Measurements from ENCODE around the gene FKBP1A.
A peak's percentile ranks its signal among the peaks of the same experiment; 100 is the strongest.

The FKBP1A gene

DNA sequence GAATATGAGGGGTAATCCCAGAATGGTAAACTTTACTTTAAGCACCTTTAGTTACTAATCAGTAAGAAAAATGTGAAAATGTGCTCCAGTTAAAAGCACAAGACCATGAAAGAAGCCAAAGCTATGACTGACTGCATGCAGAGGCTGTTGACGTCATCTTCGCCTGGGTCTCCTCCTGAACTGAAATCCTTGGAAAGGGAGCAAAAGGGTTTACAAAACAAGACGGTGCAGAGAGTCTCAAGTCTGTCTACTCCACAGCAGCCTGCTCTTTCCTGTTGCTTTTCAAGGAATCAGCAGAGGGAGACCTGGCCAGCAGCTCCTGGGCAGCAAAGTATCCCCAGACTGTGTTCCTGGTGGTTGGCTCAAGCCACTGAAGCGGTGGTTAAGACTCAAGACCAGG lies 10.2 kb downstream of the FKBP1A start:
- no peak for DNase-seq

- DNase-seq = peak; percentile 67
These were observed 10.9 kb downstream of the FKBP1A start for GRCh38 chr20:1381753-1382591.

DNA sequence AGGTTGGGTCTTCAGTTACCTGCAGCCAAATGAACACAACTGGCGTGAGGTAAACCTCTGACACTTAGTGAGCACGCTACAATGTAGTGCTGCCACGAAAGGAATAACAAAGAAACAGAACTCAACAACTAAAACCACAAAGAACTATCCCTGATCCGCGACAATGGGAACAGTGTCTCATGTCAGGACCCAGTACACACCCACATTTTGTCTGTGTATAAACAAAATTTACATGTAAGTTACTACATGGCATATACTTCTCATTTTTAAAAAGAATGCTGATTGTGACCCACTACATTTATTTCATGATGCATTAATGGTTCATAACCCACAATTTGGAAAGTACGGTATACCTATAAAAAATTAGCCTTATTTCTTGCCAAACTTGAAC lies 14.1 kb downstream of the FKBP1A start:
- no peak for DNase-seq

DNA sequence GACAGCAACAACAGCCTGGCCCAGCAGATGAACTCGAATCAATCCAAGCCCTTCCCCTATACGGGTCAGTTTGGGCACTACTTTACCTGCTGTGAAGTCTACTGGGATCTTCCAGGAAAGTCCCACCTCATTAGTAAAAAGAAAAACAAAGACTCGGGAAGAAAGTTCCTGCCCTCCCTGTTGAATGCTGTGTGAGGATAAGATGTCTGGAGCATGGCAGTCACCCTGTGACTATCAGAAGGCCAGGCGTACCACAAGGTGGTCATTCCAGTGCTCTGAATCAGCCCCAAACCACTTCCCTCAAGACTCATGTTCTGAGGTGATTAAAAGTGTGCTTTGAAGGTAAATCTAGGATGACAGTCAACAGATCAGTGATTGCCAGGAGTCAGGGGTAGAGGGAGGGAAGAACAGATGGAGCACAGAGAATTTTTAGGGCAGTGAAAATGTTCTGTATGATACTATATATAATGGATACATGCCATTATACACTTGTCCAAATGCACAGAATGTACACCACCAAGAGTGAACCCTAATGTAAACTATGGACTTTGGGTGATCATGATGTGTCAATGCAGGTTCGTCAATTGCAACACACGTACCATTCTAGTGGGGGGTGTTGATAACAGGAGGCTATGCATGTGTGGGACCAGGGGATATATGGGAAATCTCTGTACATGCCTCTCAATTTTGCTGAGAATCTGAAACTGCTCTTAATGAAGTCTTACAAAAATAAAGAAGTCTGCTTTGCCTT lies 14.7 kb downstream of the FKBP1A start:
- no peak for DNase-seq

GRCh38 chr20:1377341-1377871 lies 15.4 kb downstream of the FKBP1A start:
- DNase-seq = no peak

DNA sequence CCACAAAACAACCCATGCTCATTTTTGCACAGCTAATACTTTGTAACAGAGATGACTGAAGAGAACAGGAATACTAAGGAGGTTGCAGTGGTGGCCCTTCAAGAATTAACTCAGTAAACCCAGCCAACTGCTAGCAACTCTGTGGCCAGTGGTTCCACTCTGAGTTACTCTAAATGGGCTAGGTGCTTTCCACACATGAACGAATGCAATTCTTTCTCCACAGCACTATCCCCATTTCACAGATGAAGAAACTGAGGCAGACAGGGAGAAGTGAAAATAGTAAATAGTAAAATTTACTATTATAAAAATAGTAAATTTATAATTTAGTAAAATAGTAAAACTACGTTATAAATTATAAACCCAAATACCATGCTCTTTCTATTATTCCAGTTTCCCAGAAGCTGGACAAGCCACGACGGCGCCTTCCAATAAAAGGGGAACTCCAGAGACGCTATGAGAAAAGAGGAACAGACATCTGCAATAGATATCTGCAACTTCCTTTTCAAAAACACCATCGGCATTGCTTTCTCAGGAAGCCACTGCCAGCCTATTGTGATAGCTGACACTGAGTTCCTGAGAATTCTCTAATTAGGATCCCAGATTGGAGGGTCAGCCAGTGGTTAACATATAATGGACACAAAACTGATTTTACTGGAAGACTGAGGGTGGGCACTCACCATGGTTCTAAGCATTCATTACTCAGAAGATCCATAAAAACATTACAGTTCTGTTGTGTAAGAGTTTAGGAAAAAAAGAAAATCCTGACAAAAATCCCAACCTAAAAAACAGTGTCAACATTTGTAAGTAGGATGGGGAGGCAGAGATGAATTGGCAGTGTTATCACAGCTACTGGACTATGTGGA lies 16.2 kb downstream of the FKBP1A start:
- DNase-seq = no peak

GRCh38 chr20:1376007-1376406 lies 16.8 kb downstream of the FKBP1A start:
- no peak for DNase-seq

DNA sequence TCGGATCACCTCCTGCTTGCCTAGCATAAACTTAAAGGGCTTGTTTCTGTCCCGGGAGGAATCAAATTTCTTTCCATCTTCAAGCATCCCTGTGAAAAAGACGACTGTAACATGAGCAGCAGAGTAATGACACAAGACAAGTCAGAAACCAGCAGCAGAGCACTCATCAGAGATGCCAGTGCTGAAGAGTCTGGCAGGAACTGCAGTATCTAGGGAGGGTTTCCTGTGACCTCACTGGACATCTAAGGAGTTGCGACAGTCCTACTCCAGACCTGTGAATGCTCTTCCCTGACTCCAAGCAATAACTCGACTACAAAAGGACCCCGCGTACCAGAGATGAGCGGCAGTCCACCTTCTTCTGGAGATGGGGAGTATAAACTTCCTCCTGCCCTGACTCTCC lies 17.3 kb downstream of the FKBP1A start:
- peak; percentile 76 for DNase-seq

DNA sequence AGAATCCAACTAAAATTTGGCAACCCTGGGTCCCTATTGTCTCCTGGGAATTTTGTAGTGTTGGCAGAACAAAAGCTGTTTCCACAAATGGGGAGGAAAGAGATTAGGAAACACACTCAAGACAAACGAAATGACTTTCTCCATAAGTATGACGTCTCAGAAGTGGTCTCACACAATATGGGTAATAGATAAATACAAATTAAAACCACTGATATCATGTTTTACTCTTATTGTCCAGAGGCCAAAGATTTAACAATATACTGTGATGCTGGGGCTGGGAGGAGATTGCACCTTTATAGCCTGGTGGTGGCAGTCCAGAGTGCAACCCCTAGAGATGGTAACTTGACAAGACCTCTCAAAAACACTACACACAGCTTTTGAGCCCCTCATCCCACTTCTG lies 18.6 kb downstream of the FKBP1A start:
- DNase-seq = no peak

DNA sequence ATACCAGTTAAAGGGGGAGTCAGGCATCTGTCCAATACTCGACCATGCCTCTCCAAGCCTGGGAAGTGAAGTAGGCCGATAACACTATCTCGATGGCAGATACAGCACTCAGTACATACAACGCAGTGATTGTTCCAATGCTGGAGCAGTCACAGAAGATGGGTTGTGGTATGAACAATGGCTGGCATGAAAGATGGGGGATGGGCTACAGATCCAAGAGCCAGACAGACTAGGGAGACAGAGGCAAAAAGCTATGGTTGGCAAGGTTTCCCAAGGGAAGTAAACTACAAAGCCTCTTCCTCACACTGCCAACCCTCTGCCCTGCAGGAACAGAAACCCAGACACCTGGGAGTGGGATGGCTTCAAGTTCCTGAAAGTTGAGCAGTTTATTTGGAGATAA lies 19.2 kb downstream of the FKBP1A start:
- no peak for DNase-seq

DNA sequence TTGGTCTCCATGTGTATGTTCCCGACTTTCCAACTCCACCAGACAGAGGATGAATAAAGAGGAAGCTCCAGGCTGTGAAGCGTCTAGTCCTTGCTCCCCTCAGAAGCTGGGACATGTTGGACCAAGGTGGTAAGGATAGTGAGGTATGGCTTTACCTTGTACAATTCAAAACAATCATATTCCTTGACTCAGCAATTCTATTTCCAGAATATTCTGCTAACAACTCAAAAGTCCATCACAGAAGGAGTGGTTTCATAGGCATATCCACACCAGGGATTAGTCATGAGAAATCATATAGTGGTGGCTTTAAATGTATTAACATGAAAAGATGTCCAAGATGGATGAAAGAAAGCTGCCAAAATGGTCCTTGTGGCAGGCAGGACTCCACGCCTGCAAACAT lies 19.8 kb downstream of the FKBP1A start:
- no peak for DNase-seq

DNA sequence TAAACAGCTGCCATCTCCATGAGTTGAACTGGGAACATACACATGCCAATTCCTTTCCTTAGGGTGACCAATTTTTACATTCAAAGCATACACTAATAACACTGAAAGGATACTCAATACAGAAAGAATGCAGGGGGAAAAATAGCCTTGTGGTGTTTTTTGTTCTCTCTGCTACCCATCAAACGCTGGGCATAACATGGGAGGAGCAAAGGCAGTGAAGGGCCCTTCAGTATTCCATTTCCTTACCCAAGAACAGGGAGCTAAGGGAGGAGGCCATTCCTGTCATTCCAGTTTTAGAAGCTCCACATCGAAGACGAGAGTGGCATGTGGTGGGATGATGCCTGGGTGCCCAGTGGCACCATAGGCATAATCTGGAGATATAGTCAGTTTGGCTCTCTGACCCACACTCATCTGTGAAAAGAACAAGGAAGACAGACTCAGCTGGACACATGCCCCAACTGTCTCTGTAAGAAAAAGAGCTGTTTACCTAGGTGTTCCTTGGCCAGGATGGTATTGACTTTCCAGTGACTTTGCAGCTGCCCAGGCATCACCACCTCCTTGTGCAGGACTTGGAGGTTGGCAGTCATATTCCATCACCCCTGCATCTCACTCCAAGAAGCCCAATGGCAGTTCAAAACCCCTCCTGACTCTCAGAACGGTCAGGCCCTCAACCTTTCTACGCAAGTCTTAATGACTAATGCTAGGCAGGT lies 20.9 kb downstream of the FKBP1A start:
- DNase-seq = no peak

GRCh38 chr20:1371202-1371782 lies 21.6 kb downstream of the FKBP1A start:
- DNase-seq = no peak

DNA sequence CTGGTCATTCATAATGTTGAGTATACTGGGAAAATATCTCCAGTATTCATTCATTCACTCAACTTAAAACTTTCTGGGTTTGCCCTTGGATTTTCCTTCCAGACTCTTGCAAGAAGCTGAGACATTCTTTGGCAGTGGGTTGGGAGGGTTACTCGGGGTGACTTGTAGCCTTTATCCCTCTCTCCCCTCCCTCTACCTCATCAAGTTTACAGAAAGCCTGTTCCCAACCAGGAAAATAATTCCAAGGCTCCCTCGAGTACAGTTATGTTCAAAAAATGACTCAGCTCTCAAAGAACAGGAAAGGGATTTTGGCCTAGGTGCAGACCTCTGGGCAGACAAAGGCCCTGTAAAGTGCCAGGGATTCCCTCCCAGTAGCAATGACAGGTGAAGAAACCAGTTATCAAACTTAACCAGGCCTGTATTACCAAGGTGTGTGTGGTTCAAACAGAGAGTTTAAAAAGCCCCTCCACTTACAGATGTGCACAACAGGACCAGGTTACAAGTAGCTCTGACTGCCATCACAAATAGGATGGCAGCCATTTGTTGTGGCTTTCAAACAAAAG lies 22.2 kb downstream of the FKBP1A start:
- no peak for DNase-seq

GRCh38 chr20:1369970-1370369 lies 22.9 kb downstream of the FKBP1A start:
- DNase-seq = peak; percentile 93

- DNase-seq = no peak
These were observed 24.2 kb downstream of the FKBP1A start for GRCh38 chr20:1368448-1369199.

- no peak for DNase-seq
These were observed 25.4 kb downstream of the FKBP1A start for GRCh38 chr20:1367479-1367878.

- no peak for DNase-seq
These were observed 28.7 kb downstream of the FKBP1A start for GRCh38 chr20:1364106-1364505.

DNA sequence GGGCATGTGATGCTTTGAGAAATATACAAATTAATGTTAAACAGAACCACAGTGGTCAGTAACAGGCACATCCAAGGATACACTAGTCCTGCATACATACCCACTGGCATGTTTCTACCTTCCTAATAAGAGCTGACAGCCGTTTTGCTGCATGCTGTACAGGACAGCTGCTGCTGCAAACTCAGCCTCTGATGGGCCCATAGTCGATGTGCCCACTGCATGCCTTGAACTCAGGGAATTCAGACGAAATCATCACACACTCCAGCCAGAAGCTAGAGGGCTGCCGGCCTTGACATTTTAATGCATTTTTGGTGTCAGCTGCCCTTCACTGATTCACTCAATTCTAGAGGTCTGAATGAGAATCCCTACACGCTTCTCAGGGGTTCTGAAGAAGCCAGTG lies 29.3 kb downstream of the FKBP1A start:
- DNase-seq = no peak

DNA sequence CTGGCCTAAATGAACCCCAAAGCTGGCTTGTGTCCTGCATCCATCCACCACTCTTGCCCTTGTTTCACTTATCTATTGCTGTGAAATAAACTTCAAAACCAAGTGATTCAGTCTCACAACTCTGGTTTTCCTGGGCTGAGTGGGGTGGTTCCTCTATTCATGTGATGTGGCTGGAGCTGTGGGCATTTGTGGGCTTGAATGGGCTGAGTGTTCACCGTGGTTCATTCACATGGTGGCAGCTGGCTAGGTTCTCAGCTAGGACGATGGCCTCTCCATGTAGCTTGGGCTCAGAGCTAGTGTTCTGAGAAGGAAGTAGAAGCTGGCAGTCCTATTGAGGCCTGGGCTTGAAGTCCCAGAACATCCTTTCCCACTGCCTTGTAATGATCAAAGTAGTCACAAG lies 30.4 kb downstream of the FKBP1A start:
- no peak for DNase-seq
